ENCODE measurements around the gene SLC7A10.
"Not testable (repeated sequence)": the region's sequence is repeated elsewhere in the genome, so short reads cannot be mapped to it uniquely, and the experiment has no call there.

SLC7A10 gene

GRCh38 chr19:33239223-33239975, 13.7 kb upstream of the SLC7A10 start:
- no peak for DNase-seq (ENCODE audit: low read depth in 2 of 2, low spot score in 1 of 2)

- DNase-seq (ENCODE audit: low read depth in 2 of 2, low spot score in 1 of 2), result no peak
Observed at GRCh38 chr19:33238481-33239149, 13.0 kb upstream of the SLC7A10 start.

- no peak for DNase-seq (ENCODE audit: low read depth in 2 of 2, low spot score in 1 of 2)
Observed at GRCh38 chr19:33236696-33237390, 11.2 kb upstream of the SLC7A10 start.

GRCh38 chr19:33235996-33236350, 10.3 kb upstream of the SLC7A10 start:
- no peak for DNase-seq (ENCODE audit: low read depth in 2 of 2, low spot score in 1 of 2)

GRCh38 chr19:33235269-33235995, 9.8 kb upstream of the SLC7A10 start:
- peak; percentile 66 to 67 for DNase-seq (ENCODE audit: low read depth in 2 of 2, low spot score in 1 of 2)

- DNase-seq (ENCODE audit: low read depth in 2 of 2, low spot score in 1 of 2), result no peak
Observed at GRCh38 chr19:33234736-33235135, 9.1 kb upstream of the SLC7A10 start.

- no peak for DNase-seq (ENCODE audit: low read depth in 2 of 2, low spot score in 1 of 2)
Observed at GRCh38 chr19:33234092-33234491, 8.4 kb upstream of the SLC7A10 start.

- DNase-seq (ENCODE audit: low read depth in 2 of 2, low spot score in 1 of 2), result no peak
Observed at GRCh38 chr19:33233056-33233873, 7.6 kb upstream of the SLC7A10 start.

GRCh38 chr19:33232656-33233055, 7.0 kb upstream of the SLC7A10 start:
- DNase-seq (ENCODE audit: low read depth in 2 of 2, low spot score in 1 of 2), result no peak

GRCh38 chr19:33231511-33231910, 5.9 kb upstream of the SLC7A10 start:
- no peak for DNase-seq (ENCODE audit: low read depth in 2 of 2, low spot score in 1 of 2)

- DNase-seq (ENCODE audit: low read depth in 2 of 2, low spot score in 1 of 2), result no peak
Observed at GRCh38 chr19:33229962-33230361, 4.3 kb upstream of the SLC7A10 start.

GRCh38 chr19:33227870-33228599, 2.4 kb upstream of the SLC7A10 start:
- no peak for DNase-seq (ENCODE audit: low read depth in 2 of 2, low spot score in 1 of 2)

- DNase-seq (ENCODE audit: low read depth in 2 of 2, low spot score in 1 of 2), result no peak
Observed at GRCh38 chr19:33227242-33227650, 1.6 kb upstream of the SLC7A10 start.

- no peak for DNase-seq (ENCODE audit: low read depth in 2 of 2, low spot score in 1 of 2)
Observed at GRCh38 chr19:33226550-33227241, 1.0 kb upstream of the SLC7A10 start.

GRCh38 chr19:33224694-33225457, 774 bp downstream of the SLC7A10 start:
- DNase-seq (ENCODE audit: low read depth in 2 of 2, low spot score in 1 of 2), result no peak

- DNase-seq (ENCODE audit: low read depth in 2 of 2, low spot score in 1 of 2), result not testable (repeated sequence)
Observed at GRCh38 chr19:33222255-33222654, 3.4 kb downstream of the SLC7A10 start.

GRCh38 chr19:33221638-33222037, 4.0 kb downstream of the SLC7A10 start:
- DNase-seq (ENCODE audit: low read depth in 2 of 2, low spot score in 1 of 2), result no peak

GRCh38 chr19:33220735-33221134, 4.9 kb downstream of the SLC7A10 start:
- no peak for DNase-seq (ENCODE audit: low read depth in 2 of 2, low spot score in 1 of 2)

GRCh38 chr19:33220115-33220514, 5.5 kb downstream of the SLC7A10 start:
- no peak for DNase-seq (ENCODE audit: low read depth in 2 of 2, low spot score in 1 of 2)
